Effector memory CD8-positive, alpha-beta T cell (primary cell): ENCODE results near the gene PCDHGA3.
"Not testable (repeated sequence)": the region's sequence is repeated elsewhere in the genome, so short reads cannot be mapped to it uniquely, and the experiment has no call there.

Experiments used
- ATAC-seq: fragments of 150-1000 bp; cut with Tn5 transposase; replicated peaks from 2 replicates; pipeline ENCODE4 v1.10.0; 2021; ENCODE audit warnings: mild to moderate bottlenecking, moderate library complexity
- DNase-seq, 3 experiments: peaks; one replicate each; pipeline ENCODE4 v3.0.0; 2021
- H3K27ac Mint-ChIP-seq, 2 donors: one replicate each; pipeline ENCODE4 v1.8.0; 2022; ENCODE audit warnings: mild to moderate bottlenecking in 2 of 2, mixed read lengths in 2 of 2, moderate library complexity in 2 of 2
- H3K27me3 Mint-ChIP-seq, 2 donors: one replicate each; pipeline ENCODE4 v1.8.0; 2022; ENCODE audit warnings: mixed read lengths in 2 of 2
- H3K36me3 Mint-ChIP-seq: one replicate; pipeline ENCODE4 v1.8.0; 2022; ENCODE audit warnings: mild to moderate bottlenecking, moderate library complexity, mixed read lengths; ENCODE audit not compliant: insufficient read depth
- H3K4me1 Mint-ChIP-seq, 2 donors: one replicate each; pipeline ENCODE4 v1.8.0; 2022; ENCODE audit warnings: low read depth in 2 of 2, mixed read lengths in 2 of 2
- H3K4me3 Mint-ChIP-seq, 2 donors: one replicate each; pipeline ENCODE4 v1.8.0; 2022; ENCODE audit warnings: mild to moderate bottlenecking in 2 of 2, mixed read lengths in 2 of 2, moderate library complexity in 2 of 2
- H3K9me3 Mint-ChIP-seq, 2 donors: one replicate each; pipeline ENCODE4 v1.8.0; 2022; ENCODE audit warnings: mixed read lengths in 2 of 2

Gene PCDHGA3

DNA sequence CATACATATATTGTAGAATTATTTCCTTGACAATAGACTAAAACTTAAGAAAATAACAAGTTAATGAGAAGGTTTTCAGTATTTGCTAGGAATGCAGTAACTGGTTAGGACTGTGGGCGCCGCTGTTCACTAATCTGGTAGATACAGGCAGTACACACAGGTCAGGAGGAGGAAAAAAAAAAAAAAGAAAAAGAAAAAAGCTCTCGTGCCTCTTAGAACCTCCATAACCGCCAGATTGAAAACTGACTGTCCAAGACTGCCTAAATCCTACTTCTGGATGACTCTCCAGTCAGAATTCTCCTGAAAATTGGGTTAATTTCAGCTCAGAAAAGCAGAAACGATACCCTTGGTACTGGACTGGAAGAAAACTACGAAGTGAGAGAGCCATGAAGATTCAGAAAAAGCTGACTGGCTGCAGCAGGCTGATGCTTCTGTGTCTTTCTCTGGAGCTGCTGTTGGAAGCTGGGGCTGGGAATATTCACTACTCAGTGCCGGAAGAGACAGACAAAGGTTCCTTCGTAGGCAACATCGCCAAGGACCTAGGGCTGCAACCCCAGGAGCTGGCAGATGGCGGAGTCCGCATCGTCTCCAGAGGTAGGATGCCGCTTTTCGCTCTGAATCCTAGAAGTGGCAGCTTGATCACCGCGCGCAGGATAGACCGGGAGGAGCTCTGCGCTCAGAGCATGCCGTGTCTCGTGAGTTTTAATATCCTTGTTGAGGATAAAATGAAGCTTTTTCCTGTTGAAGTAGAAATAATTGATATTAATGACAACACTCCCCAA lies 13.1 kb upstream of the PCDHGA3 start, which contains the start of gene PCDHGA1:
PCDHGA1 (plus strand) TSS at position 216 of the 782 bp plus-strand sequence.
- Mint-ChIP-seq H3K27me3 (peaks cover 58 to 90% of the 10 kb centered on the region in 2 donors), H3K36me3 (peaks cover 2% of the 10 kb centered on the region), H3K27ac (no peak within 1 kb of the TSS), H3K9me3 (peaks cover 8 to 9% of the 10 kb centered on the region in 2 donors), H3K4me1 (peaks cover 6% of the 10 kb centered on the region in 2 donors), H3K4me3 (peak within 1 kb of the TSS; percentile 14 to 46)
- DNase-seq (peak in 2 of 3 experiments; percentile 24 to 41), ATAC-seq (peak; percentile 48)

- H3K4me3 Mint-ChIP-seq, H3K9me3 Mint-ChIP-seq, DNase-seq: not testable (repeated sequence)
Observed at GRCh38 chr5:141332571-141332970, 11.1 kb upstream of the PCDHGA3 start.

GRCh38 chr5:141338538-141339306 lies 4.9 kb upstream of the PCDHGA3 start, which contains the start of gene PCDHGA2:
Gene PCDHGA2, plus strand, starts transcription at chr5:141338760.
- no peak within 1 kb of the TSS for H3K4me3 Mint-ChIP-seq
- peaks cover 14 to 15% of the 10 kb centered on the region in 2 donors for H3K9me3 Mint-ChIP-seq
- H3K4me1 Mint-ChIP-seq: no peaks in the 10 kb centered on the region
- DNase-seq (no peak), ATAC-seq (no peak)
- no peaks in the 10 kb centered on the region for H3K36me3 Mint-ChIP-seq
- peaks cover 74 to 99% of the 10 kb centered on the region in 2 donors for H3K27me3 Mint-ChIP-seq
- H3K27ac Mint-ChIP-seq: no peak within 1 kb of the TSS

More at GRCh38 chr5:141332571-141332970, 11.1 kb upstream of the PCDHGA3 start:
- H3K27ac Mint-ChIP-seq, H3K36me3 Mint-ChIP-seq, ATAC-seq, H3K4me1 Mint-ChIP-seq: not testable (repeated sequence)
- H3K27me3 Mint-ChIP-seq: peaks cover 73 to 92% of the 10 kb centered on the region in 2 donors

DNA sequence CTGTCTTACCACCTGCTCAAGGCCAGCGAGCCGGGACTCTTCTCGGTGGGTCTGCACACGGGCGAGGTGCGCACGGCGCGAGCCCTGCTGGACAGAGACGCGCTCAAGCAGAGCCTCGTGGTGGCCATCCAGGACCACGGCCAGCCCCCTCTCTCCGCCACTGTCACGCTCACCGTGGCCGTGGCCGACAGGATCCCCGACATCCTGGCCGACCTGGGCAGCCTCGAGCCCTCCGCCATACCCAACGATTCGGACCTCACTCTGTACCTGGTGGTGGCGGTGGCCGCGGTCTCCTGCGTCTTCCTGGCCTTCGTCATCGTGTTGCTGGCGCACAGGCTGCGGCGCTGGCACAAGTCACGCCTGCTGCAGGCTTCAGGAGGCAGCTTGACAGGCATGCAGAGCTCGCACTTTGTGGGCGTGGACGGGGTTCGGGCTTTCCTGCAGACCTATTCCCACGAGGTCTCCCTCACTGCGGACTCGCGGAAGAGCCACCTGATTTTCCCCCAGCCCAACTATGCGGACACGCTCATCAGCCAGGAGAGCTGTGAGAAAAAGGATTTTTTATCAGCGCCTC lies 2.8 kb upstream of the PCDHGA3 start:
- H3K9me3 Mint-ChIP-seq, H3K4me3 Mint-ChIP-seq, H3K4me1 Mint-ChIP-seq, ATAC-seq, H3K27ac Mint-ChIP-seq, H3K36me3 Mint-ChIP-seq, DNase-seq: not testable (repeated sequence)
- H3K27me3 Mint-ChIP-seq: peaks cover 61 to 99% of the 10 kb centered on the region in 2 donors

DNA sequence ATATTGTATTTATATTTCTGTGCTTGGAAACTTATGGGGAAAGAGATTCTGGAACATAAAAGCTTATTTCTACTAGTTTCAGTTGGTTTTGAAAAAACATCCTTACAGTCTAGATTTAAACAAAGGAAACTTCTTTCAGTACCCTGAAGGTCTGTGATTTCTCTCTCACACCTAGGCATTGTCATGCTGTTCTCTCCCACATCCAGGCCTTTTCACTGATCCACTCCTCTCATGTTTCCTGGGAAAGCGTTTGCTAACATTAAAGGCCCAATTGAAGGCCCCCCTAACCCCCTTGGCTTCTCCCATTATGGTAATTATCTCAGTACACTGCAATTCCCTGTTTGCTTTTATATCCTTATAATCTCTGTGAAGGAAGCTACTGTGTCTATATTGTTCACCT lies 856 bp upstream of the PCDHGA3 start:
- peaks cover 3% of the 10 kb centered on the region for H3K36me3 Mint-ChIP-seq
- DNase-seq (no peak), ATAC-seq (no peak)
- H3K9me3 Mint-ChIP-seq: peaks cover 10 to 21% of the 10 kb centered on the region in 2 donors
- peaks cover 54 to 99% of the 10 kb centered on the region in 2 donors for H3K27me3 Mint-ChIP-seq
- H3K4me3 Mint-ChIP-seq: no peak overlapping the region
- no peaks in the 10 kb centered on the region for H3K4me1 Mint-ChIP-seq
- H3K27ac Mint-ChIP-seq: no peak overlapping the region

DNA sequence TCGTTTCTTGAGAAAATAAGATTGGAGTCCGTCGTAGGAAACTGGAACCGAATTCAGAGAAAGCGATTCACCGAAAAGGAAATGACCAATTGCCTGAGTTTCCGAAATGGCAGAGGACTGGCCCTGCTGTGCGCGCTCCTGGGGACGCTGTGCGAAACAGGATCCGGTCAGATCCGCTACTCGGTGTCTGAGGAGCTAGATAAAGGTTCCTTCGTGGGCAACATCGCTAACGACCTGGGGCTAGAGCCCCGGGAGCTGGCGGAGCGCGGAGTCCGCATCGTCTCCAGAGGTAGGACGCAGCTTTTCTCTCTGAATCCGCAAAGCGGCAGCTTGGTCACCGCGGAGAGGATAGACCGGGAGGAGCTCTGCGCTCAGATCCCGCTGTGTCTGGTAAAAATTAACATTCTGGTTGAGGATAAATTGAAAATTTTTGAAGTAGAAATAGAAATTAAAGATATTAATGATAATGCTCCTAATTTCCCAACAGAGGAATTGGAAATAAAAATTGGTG lies 379 bp downstream of the PCDHGA3 start:
- Mint-ChIP-seq H3K4me1 (no peaks in the 10 kb centered on the region), H3K27me3 (peaks cover 55 to 99% of the 10 kb centered on the region in 2 donors), H3K4me3 (peak overlapping the region; percentile 12 to 57), H3K36me3 (peaks cover 3% of the 10 kb centered on the region), H3K27ac (no peak overlapping the region), H3K9me3 (peaks cover 5 to 21% of the 10 kb centered on the region in 2 donors)
- no peak for DNase-seq
- ATAC-seq: no peak

DNA sequence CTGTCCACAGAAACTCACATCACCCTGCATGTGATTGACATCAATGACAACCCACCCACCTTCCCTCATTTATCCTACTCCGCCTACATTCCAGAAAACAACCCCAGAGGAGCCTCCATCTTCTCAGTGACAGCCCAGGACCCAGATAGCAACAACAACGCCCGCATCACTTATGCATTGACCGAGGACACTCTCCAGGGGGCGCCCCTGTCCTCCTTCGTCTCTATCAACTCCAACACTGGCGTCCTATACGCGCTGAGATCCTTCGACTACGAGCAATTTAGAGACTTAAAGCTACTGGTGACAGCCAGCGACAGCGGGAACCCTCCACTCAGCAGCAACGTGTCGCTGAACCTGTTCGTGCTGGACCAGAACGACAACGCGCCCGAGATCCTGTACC lies 1.7 kb downstream of the PCDHGA3 start:
- peaks cover 60 to 95% of the 10 kb centered on the region in 2 donors for H3K27me3 Mint-ChIP-seq
- ATAC-seq: no peak
- H3K36me3 Mint-ChIP-seq: peaks cover 3% of the 10 kb centered on the region

DNA sequence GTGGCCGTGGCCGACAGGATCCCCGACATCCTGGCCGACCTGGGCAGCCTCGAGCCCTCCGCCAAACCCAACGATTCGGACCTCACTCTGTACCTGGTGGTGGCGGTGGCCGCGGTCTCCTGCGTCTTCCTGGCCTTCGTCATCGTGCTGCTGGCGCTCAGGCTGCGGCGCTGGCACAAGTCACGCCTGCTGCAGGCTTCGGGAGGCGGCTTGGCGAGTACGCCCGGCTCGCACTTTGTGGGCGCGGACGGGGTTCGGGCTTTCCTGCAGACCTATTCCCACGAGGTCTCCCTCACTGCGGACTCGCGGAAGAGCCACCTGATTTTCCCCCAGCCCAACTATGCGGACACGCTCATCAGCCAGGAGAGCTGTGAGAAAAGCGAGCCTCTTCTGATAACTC lies 2.4 kb downstream of the PCDHGA3 start:
- H3K4me1 Mint-ChIP-seq, H3K27ac Mint-ChIP-seq, DNase-seq, H3K36me3 Mint-ChIP-seq, H3K4me3 Mint-ChIP-seq, ATAC-seq: not testable (repeated sequence)
- H3K27me3 Mint-ChIP-seq: peaks cover 59 to 95% of the 10 kb centered on the region in 2 donors
- peaks cover 1 to 20% of the 10 kb centered on the region in 2 donors for H3K9me3 Mint-ChIP-seq

More for the DNA sequence above, 1.7 kb downstream of the PCDHGA3 start:
- Mint-ChIP-seq H3K9me3 (peaks cover 2 to 21% of the 10 kb centered on the region in 2 donors), H3K4me1 (peaks cover 5 to 6% of the 10 kb centered on the region in 2 donors), H3K27ac (no peak overlapping the region), H3K4me3 (no peak overlapping the region)
- DNase-seq: no peak

DNA sequence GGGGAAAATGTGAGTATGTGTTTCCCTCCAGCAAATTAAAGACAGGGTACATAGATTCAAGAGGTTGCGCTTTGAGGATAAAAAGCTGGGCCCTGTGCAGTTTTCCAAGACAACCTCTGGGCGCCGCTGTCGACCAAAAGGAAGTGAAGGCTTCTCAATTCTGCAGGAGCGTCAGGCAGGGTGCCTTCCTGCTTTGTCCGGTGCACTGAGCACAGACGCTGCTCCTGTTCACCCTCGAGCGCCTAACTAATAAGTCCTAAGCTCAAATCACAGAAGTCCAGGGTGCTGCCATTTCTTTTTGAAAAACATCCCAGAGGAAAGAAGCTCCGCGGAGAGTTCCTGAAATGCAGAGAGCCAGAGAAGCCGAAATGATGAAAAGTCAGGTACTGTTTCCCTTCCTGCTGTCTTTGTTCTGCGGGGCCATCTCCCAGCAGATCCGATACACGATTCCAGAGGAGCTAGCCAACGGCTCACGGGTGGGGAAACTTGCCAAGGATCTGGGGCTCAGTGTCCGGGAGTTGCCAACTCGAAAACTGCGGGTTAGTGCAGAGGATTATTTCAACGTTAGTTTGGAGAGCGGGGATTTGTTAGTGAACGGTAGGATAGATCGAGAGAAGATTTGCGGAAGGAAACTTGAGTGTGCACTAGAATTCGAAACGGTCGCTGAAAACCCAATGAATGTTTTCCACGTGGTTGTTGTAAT lies 6.4 kb downstream of the PCDHGA3 start, which contains the start of gene PCDHGB1:
PCDHGB1 (plus strand) TSS at position 183 of the 703 bp plus-strand sequence; CDS start at position 345, 162 bp downstream.
- H3K27me3 Mint-ChIP-seq: peaks cover 55 to 90% of the 10 kb centered on the region in 2 donors
- H3K4me3 Mint-ChIP-seq: peak within 1 kb of the TSS; percentile 58 to 68
- peaks cover 1 to 20% of the 10 kb centered on the region in 2 donors for H3K9me3 Mint-ChIP-seq
- peaks cover 5 to 6% of the 10 kb centered on the region in 2 donors for H3K4me1 Mint-ChIP-seq
- no peak within 1 kb of the TSS for H3K27ac Mint-ChIP-seq
- ATAC-seq (peak; percentile 43), DNase-seq (peak; percentile 18 to 37 (median 20))
- H3K36me3 Mint-ChIP-seq: peaks cover 3% of the 10 kb centered on the region

DNA sequence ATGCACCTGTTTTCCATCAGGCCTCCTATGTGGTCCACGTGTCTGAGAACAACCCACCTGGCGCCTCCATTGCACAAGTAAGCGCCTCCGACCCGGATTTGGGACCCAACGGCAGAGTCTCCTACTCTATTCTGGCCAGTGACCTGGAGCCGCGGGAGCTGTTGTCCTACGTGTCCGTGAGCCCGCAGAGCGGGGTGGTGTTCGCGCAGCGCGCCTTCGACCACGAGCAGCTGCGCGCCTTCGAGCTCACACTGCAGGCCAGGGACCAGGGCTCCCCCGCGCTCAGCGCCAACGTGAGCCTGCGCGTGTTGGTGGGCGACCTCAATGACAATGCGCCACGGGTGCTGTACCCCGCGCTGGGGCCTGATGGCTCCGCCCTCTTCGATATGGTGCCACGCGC lies 8.0 kb downstream of the PCDHGA3 start:
- H3K27me3 Mint-ChIP-seq: peaks cover 64 to 90% of the 10 kb centered on the region in 2 donors
- no peak overlapping the region for H3K4me3 Mint-ChIP-seq
- ATAC-seq: no peak
- H3K9me3 Mint-ChIP-seq: peaks cover 1 to 13% of the 10 kb centered on the region in 2 donors
- no peak for DNase-seq
- H3K27ac Mint-ChIP-seq: no peak overlapping the region
- peaks cover 3% of the 10 kb centered on the region for H3K36me3 Mint-ChIP-seq
- H3K4me1 Mint-ChIP-seq: peaks cover 5 to 6% of the 10 kb centered on the region in 2 donors

DNA sequence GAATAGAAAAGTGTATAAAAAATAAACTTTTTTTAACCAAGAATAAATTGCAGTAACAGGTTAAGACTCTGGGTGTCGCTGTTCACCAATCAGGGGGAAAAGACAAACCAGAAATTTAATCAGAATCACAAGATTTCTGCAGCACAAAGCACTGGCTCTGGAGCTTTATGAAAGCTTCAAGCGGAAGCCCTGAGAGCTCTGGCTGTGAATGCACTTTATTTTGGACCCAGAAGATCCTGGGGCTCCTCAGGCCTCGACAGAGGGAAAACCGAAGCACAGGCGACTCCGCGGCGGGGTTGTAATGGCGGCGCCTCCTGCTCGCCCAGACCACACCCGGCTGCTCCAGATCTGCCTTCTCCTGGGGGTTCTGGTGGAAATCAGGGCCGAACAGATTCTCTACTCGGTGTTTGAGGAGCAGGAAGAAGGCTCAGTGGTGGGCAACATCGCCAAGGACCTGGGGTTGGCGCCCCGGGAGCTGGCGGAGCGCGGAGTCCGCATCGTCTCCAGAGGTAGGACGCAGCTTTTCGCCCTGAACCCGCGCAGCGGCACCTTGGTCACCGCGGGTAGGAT lies 11.4 kb downstream of the PCDHGA3 start, which contains the start of gene PCDHGA4:
PCDHGA4 (plus strand) TSS at position 122 of the 570 bp plus-strand sequence; CDS start at position 209, 87 bp downstream.
- H3K27ac Mint-ChIP-seq: no peak within 1 kb of the TSS
- H3K36me3 Mint-ChIP-seq: no peaks in the 10 kb centered on the region
- H3K4me1 Mint-ChIP-seq: peaks cover 6 to 7% of the 10 kb centered on the region in 2 donors
- peaks cover 0 to 10% of the 10 kb centered on the region in 2 donors for H3K9me3 Mint-ChIP-seq
- H3K27me3 Mint-ChIP-seq: peaks cover 49 to 92% of the 10 kb centered on the region in 2 donors
- ATAC-seq: no peak
- DNase-seq: no peak
- H3K4me3 Mint-ChIP-seq: peak within 1 kb of the TSS; percentile 40 to 56

- ATAC-seq (no peak), DNase-seq (no peak)
- peaks cover 0 to 7% of the 10 kb centered on the region in 2 donors for H3K9me3 Mint-ChIP-seq
- no peaks in the 10 kb centered on the region for H3K36me3 Mint-ChIP-seq
- H3K27ac Mint-ChIP-seq: no peak overlapping the region
- peaks cover 49 to 92% of the 10 kb centered on the region in 2 donors for H3K27me3 Mint-ChIP-seq
- H3K4me3 Mint-ChIP-seq: no peak overlapping the region
- H3K4me1 Mint-ChIP-seq: peaks cover 2 to 5% of the 10 kb centered on the region in 2 donors
Observed at GRCh38 chr5:141355641-141356040, 12.0 kb downstream of the PCDHGA3 start.
